HG02642 (cell line): ENCODE results near the gene DYRK1B.
"Not testable (repeated sequence)": the region's sequence is repeated elsewhere in the genome, so short reads cannot be mapped to it uniquely, and the experiment has no call there.

Experiments
- ATAC-seq: cut with Tn5 transposase; IDR thresholded peaks from one replicate; pipeline ENCODE4 v1.9.1; 2021; ENCODE audit warnings: mild to moderate bottlenecking; ENCODE audit not compliant: unreplicated experiment, poor library complexity

The DYRK1B gene

DNA sequence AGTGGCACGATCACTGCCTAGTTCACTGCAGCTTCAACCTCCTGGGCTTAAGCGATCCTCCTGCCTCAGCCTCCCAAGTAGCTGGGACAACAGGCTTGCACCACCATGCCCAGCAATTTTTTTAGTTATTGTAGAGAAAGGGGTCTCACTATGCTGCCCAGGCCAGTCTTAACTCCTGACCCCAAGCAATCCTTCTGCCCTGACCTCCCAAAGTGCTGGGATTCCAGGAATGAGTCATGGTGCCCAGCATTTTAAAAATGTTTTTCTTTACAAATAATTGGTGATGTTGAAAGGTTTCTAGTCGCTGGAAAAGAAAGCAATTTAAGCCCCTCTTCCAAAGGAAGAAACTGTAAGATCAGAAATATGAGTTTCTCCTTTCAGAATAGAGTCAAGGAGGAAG, 19.4 kb downstream of the DYRK1B start:
- no peak for ATAC-seq

DNA sequence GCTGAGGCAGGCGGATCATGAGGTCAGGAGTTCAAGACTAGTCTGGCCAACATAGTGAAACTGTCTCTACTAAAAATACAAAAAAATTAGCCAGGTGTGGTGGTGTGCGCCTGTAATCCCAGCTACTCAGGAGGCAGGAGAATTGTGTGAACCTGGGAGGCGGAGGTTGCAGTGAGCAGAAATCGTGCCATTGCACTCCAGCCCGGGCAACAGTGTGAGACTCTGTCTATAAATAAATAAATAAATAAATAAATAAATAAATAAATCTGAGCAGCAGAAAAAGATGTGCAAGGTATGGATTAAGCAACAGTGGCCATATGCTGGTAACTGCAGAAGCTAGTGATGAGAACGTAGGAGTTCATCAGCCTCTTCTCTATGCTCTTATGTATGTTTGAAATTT, 19.9 kb downstream of the DYRK1B start:
- ATAC-seq = not testable (repeated sequence)

- ATAC-seq = no peak
Measured at GRCh38 chr19:39813264-39813993, 20.5 kb downstream of the DYRK1B start.

GRCh38 chr19:39811064-39811463, 22.9 kb downstream of the DYRK1B start:
- no peak for ATAC-seq

DNA sequence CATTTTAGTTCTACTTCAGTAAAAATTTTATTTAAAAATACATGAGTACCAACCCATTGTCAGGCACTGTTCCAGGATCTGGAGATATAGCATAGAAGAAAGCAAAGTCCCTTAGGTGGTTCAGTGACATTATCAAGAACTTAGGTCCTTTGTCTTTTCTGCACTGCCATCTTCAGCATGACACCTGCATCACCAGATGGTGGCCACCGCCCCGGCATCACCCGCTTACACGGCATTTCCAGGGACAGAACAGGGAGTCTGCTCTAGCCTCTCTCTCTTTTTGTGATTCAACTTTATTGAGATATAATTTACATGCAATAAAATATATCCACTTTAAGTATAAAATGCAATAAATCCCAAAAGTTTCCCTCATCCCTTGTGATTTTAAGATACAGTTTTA, 23.5 kb downstream of the DYRK1B start:
- no peak for ATAC-seq

- no peak for ATAC-seq
Measured at GRCh38 chr19:39809368-39809767, 24.6 kb downstream of the DYRK1B start.

GRCh38 chr19:39808688-39809087, 25.3 kb downstream of the DYRK1B start:
- ATAC-seq = not testable (repeated sequence)

DNA sequence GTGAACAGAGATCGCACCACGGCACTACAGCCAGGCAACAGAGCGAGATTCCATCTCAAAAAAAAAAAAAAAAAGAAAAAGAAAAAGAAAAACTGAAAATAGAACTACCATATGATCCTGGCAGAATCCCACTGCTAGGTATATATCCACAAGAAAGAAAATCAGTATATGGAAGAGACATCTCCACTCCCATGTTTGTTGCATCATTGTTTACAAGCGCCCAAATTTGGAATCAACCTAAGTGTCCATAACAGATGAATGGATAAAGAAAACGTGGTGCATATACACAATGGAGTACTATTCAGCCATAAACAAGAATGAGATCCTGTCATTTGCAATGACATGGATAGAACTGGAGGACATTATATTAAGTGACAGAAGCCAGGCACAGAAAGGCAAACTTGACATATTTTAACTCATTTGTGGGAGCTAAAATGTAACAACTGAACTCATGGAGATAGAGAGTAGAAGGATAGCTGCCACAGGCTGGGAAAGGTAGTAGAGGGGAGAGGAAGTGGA, 26.1 kb downstream of the DYRK1B start:
- no peak for ATAC-seq

DNA sequence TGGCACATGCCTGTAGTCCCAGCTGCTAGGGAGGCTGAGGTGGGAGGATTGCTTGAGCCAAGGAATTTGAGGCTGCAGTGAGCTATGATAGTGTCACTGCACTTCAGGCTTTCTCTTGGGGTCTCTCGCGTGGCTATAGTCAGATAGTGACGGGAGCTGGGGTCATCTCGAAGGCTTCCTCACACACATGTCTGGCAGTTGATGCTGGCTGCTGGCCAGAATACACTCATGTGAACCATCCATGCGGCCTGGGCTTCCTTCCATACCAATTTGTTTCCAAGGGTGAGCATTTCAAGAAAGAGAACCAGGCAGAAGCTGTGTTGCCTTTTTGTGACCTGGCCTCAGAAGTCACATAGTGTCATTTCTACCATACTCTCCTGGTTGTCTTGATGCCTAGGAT, 28.9 kb downstream of the DYRK1B start:
- no peak for ATAC-seq

DNA sequence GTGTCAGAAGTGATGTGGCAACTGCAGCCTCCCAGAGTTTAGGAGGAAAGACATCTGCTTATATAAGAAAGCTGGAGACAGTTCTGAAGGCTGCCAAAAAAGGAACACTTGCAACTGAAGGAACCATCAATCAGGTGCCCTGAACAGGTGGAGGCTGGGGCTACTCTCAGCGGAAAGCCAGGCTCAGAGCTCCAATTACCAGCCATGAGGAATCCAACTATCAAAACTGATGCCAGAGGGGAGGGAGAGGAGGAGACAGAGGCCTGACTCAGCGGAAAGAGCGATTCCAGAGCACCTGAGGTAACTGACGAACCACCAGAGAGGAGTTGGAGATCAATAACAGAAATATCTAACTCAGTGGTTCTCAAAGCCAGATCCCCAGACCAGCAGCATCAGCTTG, 31.0 kb downstream of the DYRK1B start:
- ATAC-seq = no peak

DNA sequence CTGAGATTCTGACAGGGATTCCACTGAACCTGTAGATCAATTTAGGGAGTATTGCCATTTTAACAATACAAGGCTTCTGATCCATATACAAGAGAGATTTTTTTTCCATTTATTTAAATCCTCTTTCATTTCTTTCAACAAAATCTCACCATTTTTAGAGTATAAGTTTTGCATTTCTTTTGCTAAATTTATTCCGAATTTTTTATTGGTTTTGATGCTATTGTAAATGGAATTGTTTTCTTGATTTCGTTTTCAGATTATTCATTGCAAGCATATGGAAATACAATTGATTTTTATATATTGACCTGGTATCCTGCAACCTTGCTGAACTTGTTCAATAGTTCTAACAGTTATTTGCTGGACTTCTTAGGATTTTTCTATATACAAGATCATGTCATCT, 36.9 kb downstream of the DYRK1B start:
- ATAC-seq = no peak

DNA sequence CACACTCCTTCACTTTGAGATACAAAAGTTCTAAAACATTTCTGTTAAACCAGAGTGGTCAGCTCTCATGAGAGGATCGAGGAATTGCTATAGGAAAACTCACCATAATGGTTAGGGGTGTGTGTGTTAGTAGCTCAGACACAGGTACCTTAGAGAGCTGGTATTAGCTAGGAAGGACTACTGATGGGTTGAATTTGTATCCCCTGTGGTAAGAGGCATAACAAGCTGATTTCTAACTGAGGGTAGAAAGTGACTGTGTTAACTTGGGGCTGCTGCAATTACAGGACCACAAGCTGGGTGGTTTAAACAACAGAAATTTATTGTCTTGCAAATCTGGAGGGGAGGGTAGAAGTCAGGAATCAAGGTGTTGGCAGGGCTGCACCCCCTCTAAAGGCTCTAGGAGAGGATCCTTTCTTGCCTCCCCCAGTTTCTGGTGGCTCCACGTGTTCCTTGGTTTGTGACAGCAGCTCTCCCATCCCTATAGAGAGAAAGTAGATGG, 37.9 kb downstream of the DYRK1B start:
- no peak for ATAC-seq

GRCh38 chr19:39795001-39795400, 39.0 kb downstream of the DYRK1B start:
- ATAC-seq = no peak

- ATAC-seq = peak; percentile 78
Measured at GRCh38 chr19:39792999-39793546, 40.9 kb downstream of the DYRK1B start.

DNA sequence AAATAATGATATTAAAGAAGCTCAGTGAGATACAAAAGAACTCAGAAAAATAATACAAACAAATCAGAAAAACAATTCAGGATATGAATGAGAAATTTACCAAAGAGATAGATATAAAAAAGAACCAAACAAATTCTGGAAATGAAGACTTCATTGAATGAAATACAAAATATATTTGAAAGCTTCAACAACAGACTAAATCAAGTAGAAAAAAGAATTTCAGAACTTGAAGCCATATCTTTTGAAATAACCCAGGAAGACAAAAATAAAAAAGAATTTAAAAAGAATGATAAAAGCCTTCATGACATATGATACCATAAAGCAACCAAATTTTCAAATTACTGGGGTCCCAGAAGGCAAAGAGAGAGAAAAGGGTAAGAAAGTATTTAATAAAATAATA, 45.7 kb downstream of the DYRK1B start:
- no peak for ATAC-seq

GRCh38 chr19:39780894-39781293, 53.1 kb downstream of the DYRK1B start:
- no peak for ATAC-seq

- ATAC-seq = no peak
Measured at GRCh38 chr19:39778763-39779162, 55.2 kb downstream of the DYRK1B start, which contains the start of gene LEUTX. Gene LEUTX (plus strand): TSS chr19:39778854. CDS start chr19:39778921, 67 bp downstream.
